Measurements from ENCODE around the gene HSDL2.
A peak's percentile ranks its signal among the peaks of the same experiment; 100 is the strongest.
"Not testable (repeated sequence)": the region's sequence is repeated elsewhere in the genome, so short reads cannot be mapped to it uniquely, and the experiment has no call there.

The HSDL2 gene

DNA sequence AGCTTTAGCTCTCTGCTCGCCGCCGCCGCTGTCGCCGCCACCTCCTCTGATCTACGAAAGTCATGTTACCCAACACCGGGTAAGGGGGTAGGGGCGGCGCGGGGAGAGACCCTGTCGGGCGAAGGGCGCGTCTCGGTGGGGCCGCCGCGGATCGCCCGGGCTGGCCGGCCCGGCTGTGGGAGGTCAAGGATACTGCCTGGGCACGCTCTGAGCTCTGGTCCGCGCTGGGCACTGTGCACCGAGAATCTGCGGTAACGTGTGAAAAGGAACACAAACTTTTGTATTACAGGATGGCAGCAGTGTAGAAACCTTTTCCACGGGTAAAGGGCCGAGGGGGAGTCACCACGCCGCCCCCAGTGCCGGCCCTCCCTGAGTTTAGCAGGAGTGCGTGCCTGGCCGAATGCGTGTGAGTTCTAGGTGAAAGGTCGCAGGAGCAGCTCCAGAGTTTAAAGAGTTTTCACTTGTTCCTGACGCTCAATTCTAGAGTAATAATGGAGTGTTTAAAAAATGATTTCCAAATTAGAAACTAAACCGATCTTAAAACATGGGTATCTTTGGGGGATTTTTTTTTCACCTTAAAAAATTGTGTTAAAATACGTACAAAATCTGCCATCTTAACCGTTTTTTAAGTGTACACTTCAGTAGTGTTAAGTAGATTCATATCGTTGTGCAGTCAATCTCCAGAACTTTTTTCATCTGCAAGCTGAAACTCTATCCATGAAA, at the start of gene HSDL2:
HSDL2 (plus strand) TSS at position 7 of the 723 bp plus-strand sequence; CDS start at position 63, 56 bp downstream.
- no peak for DNase-seq

DNA sequence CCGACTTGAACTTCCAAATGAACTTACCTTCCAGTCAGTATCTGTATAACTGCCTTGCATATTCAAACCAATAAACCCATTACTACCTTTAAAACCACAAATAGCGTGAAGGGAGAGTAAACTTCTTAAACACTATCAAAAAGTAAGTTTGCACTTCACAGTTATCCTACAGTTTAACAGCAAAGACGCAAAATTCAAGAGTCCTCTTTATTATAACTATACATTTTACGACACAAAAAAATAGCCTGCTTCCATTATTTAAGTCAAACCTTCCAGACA, 48.3 kb upstream of the HSDL2 start:
- no peak for DNase-seq

DNA sequence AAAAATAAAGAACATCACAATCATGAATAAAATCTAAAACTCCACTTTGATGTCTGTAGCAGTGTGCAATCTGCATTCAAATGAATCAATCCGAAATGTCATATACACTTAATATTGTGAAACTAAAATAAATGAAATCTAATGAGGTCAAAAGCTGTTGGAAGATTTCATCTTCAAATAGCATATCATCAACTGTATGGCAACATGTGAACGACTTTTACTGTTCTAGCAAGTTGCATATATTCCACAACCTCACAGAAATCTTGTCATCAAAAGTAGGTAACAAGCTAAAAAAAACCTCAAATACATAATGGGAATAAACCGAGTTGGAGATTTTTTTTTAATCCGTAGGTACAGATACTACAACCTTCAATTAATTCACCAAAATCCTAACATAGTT, 47.7 kb upstream of the HSDL2 start:
- no peak for DNase-seq

DNA sequence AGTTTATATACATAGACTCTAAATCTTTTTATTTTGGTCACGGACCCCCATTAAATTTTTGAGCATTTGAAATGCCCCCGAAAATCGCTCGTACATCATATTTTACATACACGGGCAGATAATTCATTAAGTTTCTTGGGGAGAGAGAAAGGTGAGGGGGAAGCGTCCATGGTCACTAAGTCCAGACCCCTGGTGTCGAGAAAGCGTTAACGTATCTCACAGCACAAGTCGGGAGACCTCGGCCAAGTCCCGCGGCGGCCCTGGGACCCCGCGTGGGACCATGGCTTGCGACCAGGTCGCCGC, 47.3 kb upstream of the HSDL2 start:
- peak; percentile 42 for DNase-seq

DNA sequence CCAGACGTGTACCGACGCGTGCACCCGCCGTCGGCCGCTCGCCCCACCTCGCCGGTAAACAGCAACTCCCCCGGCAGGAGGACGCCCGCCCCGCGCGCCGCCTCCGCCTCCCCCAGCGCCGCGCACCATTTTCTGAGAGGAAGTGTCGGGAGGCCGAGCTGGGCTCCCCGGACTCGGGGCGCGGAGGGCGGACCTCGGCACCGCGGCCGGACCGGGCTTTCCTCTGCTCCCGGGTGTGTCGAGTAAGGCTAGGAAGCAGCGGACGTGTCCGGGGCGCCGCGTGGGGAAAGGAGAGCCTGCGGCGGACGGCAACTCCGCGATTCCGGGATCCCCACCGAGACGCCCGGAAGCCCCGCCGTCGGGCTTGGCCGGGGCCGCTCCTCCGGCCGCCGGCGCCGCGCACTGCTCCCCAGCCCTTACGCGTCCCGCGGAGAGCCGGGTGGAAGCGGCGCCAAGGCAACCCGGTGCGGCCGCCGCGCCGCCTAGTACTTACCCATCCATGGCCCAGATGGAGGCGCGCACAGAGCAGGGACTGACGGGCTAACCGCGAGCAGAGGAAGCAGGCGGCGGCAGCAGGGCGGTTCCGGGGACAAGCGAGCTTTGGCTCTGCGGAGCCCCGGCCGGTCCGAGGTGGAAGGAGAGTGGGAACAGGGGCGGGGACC, 46.8 kb upstream of the HSDL2 start, which contains the start of gene PTBP3:
PTBP3 (minus strand) TSS at position 643 of the 662 bp plus-strand sequence. CDS start 35,754 bp downstream, outside the sequence.
- no peak for DNase-seq

DNA sequence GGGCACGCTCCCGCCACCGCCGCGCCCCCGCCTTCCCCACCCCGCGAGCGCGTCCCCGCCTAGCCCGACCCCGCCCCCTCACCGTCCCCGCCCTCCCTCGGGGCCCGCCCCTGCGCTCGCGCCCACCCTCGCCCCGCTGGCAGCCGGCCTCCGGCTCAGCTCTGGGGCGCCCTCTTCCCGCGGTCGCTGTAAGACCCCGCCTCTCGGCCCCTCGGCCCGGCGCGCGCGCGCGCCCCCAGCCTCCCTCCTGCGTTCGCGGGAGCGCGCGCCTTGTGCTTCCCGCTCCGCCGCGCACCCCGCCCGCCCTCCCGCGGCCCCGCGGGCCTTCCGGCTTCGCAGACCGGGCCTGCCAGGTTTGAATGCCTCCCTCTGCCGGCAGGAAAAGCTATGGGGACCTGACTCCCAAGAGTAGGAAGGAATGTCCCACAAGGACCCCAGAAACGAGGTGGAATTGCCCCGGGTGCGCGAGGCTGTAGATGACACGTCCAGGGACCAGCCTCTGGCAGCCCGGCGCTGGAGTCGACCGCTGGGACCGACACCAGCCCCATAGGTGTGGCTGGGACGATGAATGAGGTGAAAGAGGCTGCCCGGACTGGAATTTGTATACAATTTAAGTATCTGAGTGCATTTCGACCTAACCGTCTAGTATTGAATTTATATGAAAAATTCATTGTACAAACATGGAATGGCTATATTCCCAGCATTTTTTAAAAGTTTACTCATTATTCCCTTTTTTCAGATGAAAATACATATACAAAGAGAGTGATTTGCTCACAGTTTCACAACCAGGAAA, 46.1 kb upstream of the HSDL2 start:
- peak; percentile 64 for DNase-seq

DNA sequence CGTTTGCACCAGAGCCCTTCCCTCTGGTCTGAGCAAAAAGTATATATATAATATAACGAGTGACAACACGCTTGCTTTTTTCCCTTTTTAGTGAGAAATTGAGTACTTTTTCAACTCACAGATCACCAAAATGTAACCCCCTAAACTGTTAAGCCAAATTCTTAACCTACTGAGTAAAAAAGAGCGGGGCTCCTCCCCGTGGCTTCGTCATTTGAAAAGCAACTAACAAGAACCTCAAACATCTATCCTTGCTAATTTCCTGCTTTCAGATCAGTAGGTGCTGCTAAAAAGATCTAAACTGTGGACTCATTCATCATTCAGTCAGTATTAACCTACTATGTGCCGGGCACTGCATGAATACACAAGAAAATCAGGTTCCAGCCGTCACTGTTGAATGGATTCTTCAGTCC, 45.5 kb upstream of the HSDL2 start:
- no peak for DNase-seq

DNA sequence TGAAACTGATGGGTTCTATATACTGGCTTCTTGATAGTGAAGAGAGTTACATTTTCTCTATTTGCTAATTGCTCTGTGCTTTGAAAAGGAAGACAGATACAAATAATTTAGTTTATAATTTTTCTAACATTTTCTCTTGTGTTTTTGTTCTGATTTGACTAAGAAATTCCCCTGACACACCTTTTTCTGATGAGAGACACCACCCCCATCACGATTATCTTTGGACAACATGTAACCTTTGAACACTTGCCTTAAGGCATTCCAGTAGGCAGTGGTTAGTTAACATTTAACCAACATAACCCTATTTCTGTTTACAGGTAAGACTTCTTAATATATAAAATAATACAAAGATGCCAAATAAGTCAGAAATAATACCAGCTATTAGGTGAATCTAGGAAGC, 42.4 kb upstream of the HSDL2 start:
- DNase-seq = no peak

DNA sequence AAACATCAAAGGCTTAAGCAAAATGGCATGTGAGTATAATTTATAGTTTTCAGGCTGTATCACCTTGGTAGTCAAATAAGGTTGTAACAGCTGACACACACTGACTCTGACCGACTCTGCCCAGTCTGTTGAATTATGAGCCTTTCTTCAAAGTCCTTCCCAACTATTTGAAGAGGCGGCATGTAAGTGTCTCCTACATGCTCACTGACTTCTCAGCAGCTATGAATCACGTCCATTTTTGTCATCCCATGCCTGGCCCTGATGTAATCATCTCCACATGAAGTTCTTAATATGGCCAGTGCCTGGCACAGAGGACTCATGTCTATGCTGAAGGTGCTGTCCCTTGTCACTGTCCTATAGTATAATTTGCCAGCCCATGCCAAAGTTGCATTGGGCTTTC, 41.3 kb upstream of the HSDL2 start:
- no peak for DNase-seq

DNA sequence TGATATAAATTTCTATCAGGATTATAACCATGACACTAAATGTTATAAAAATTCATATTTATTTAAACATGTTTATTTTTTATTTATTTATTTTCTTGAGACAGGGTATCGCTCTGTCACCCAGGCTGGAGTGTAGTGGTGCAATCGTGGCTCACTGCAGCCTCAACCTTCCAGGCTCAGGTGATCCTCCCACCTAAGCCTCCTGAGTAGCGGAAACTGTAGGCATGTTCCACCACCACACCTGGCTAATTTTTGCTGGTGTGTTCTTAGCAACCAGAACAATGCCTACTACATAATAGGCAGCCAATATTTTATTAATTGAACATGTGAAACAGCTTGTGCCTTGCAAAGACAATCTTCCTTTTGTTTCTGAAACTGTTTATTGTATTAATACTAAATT, 40.0 kb upstream of the HSDL2 start:
- no peak for DNase-seq

DNA sequence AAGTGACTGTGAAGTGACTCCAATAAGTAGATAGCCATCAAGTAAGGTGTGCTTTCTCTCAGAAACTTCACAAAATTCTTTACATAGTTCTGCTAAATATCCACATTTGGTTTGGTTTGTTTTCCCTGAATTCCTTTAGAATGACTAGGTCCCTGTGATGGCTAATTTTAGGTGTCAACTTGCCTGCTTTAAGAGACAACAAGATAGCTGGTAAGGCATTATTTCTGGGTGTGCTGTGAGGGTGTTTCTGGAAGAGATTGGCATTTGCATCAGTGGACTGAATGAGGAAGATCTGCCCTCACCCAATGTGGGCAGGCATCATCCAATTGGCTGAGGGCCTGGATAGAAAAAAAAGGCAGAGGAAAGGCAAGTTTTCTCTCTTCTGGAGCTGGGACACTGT, 38.2 kb upstream of the HSDL2 start:
- no peak for DNase-seq

DNA sequence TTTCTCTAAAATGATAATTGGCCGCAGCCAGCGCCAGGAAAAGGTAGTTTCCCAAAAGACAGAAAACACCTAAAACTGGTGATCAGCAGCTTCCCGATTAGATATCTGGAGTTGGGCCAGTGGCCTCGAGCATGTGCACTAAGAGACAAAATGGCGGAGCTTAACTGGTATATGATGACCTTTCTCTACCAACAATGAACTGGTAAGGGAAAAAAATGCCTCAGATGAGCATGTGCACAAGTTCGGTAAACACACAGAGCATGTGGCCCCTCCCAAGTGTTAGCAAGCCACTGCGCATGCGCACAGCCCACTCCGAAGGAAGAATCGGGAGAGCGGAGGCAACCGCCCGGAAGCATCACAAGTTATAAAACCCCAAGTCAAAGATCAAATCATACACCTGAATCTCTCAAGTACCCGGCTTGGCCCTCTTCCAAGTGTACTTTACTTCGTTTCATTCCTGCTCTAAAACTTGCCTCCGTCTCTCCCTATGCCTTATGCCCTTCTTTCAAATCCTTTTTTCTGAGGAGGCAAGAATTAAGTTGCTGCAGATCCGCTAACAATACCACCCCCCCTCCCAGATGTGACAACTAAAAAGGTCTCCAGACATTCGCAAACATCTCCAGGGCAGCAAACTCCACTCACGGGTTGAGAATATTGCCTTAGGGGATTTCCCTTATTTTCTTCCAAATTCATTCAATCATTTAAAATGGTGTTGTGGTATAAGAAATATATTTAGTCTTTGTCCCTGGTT, 31.5 kb upstream of the HSDL2 start:
- no peak for DNase-seq

DNA sequence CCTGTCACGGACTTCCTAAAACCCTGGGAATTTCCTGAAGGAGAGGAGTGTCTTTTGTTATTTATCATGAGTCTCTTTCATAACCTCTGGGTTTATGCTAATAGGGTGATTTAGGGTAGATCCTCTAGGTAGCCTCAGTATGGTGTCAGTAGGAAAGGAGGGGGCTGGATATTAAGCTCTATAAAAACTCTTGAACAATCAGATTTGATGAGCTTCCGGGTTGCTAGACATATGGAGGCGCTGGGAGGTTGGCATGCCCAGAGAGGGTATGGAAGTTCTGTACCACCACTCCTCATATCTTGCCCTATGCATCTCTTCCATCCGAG, 30.9 kb upstream of the HSDL2 start:
- DNase-seq = no peak

DNA sequence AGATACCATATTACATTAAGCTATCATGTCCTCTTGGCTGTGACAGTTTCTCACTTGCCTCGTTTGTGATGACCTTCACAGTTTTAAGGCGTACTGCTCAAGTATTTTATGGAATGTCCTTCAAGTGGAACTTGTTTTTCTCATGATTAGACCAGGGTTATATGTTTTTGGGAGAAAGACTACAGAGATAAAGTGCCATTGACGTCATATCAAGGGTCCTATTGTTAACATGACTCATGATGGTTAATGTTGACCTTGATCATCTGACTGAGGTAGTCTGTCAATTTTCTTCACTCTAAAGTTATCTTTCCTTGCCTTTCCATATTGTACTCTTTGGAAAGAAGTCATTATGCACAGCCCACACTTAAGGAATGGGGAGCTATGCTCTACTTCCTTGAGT, 28.7 kb upstream of the HSDL2 start:
- DNase-seq = no peak

DNA sequence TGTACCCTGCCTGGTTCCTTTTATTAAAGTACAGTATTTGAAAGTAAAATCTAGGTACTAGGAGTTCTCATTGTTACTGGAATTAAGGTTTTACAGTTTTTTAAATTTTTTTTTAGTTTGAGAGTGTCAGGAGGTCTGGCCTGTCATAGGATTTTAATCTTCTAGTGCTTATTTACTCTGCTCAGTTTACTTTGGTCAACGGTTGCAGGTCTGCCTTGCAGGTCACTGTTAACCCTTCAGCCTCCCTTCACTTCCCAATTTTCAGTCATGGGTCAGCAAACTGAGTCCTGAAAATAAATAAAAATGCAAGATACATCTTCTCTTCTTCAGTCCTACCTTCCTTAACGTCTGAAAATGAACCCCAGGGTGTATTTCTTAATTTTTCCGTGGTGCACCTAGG, 27.7 kb upstream of the HSDL2 start:
- no peak for DNase-seq

DNA sequence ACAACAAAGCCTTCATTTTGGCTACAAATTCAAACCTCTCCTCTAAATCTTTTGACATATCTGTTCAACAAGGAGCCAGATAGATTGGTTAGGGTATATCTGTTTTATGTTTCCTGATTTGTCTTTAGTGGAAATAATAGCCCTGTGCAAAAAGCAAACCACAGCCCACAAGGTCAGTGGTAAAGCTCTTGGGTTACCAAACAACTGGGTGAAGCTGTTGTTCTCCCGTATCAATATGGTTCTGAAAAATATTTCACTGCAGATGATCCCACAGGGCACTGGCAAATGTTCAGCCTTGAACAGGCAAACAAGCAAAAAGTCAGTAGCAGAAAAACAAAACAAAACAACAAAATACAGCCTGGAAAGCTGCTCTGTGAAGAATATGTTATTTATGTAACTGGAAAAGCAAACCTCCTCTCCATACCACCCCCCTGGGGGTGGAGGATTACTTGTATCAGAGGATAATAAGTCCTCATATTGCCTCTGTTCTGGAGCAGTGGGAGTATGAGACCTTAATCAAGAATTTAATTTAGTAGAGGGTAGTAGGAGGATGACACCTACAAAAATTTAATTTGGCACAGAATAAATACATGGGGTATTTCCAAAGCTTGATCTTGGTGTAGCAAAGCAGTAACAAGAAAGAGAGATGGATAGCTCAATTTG, 25.7 kb upstream of the HSDL2 start:
- no peak for DNase-seq

DNA sequence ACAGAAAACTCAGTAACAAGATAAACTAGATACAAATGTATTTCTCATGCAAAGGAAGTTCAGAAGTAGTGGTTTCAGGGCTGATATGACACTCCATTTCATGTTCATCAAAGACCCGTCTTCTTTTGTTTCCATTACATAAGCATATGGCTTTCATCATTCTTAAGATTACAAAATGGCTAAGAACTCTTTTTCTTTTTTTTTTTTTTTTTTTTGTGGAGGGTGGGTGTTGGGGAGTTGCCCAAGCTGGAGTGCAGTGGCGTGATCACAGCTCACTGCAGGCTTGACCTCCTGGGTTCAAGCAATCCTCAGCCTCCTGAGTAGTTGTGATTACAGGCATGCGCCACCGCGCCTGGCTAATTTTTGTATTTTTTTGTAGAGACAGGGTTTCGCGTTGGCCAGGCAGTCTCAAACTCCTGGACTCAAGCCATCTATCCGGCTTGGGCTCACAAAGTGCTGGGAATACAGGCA, 24.4 kb upstream of the HSDL2 start:
- DNase-seq = no peak

DNA sequence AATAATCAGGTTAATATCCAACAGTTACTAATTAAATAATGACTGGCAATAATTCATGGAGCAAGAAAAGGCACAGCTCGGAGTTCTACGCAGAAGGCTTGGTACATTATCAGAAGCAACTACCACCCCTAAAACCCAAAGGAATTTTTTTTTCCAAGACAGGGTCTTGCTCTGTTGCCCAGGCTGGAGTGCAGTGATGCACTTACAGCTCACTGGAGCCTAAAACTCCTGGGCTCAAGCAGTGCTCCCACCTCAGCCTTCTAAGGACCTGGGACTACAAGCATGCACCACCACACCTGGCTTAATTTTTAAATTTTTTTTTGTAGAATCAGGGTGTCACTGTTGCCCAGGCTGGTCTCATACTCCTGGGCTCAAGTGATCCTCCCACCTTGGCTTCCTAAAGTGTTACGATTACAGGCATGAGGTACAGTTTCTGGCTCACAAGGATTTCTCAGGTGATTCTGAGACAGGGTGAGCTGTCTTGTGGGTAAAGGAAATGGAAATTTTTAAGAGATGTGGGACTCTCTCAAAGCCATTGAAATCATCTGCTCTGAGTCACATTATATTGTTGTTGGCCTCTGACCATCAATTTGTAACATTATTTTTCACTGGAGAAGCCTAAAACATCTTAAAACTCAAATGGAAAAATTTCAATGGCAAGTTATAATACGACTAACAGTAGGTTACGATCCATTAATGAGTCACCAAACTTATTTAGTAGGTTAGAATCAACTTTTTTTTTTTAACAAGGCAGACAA, 19.7 kb upstream of the HSDL2 start:
- no peak for DNase-seq

DNA sequence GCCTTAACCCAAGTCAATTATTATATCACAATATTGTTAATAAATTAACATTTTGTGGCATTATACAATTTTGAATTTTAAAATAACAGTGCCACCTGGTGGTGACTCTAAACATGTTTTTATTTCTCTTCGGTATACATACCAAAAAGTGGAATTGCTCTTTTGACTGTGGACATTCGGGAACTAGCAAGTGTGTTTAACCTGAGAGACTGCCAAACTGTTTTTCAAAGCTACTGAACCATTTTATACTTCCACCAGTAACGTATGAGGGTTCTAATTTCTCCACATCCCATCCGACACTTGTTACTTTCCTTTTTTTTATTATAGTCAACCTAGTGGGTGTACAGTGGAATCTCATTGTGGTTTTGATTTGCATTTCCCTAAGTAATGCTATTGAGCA, 18.3 kb upstream of the HSDL2 start:
- DNase-seq = no peak

DNA sequence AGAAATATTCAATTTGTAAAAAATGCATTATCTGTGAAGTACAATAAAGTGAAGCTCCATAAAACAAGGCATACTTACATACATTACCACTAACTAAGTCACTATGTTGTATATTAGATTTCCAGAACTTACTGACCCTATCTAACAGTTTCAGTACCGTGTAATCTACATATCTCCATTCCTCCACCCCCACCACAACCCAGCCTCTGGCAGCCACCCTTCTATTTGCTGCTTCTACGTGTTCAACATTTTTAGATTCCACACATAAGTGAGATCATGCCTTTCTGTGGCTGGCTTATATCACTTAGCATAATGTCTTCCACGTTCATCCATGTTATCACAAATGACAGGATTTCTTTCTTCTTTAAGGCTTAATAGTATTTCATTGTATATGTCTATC, 15.1 kb upstream of the HSDL2 start:
- DNase-seq = no peak

DNA sequence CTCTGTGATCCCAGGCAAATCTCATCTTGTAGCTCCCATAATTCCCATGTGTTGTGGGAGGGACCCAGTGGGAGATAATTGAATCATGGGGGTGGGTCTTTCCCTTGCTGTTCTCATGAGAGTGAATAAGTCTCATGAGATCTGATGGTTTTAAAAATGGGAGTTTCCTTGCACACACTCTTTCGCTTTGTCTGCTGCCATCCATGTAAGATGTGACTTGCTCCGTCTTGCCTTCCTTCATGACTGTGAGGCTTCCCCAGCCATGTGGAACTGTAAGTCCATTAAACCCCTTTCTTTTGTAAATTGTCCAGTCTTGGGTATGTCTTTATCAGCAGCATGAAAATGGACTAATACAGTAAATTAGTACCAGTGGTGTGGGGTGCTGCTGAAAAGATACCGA, 14.7 kb upstream of the HSDL2 start:
- DNase-seq = not testable (repeated sequence)

DNA sequence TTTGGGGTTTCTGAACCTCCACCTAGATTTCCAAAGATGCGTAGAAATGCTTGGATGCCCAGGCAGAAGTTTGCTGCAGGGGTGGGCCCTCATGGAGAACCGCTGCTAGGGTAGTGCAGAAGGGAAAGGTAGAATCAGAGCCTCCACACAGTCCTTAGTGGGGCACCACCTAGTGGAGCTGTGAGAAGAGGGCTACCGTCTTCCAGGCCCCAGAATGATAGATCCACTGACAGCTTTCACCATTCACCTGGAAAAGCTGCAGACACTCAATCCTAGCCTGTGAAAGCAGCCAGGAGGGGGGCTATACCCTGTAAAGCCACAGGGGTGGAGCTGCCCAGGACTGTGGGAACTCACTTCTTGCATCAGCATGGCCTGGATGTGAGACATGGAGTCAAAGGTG, 13.3 kb upstream of the HSDL2 start:
- no peak for DNase-seq
